Fibroblast of the conjunctiva (primary cell): ENCODE results near the gene MAST3.
A peak's percentile ranks its signal among the peaks of the same experiment; 100 is the strongest.

Experiments used
- DNase-seq: peaks from one replicate; pipeline ENCODE4 v3.0.0-alpha.2; 2010; ENCODE audit warnings: low read depth

Gene MAST3

DNA sequence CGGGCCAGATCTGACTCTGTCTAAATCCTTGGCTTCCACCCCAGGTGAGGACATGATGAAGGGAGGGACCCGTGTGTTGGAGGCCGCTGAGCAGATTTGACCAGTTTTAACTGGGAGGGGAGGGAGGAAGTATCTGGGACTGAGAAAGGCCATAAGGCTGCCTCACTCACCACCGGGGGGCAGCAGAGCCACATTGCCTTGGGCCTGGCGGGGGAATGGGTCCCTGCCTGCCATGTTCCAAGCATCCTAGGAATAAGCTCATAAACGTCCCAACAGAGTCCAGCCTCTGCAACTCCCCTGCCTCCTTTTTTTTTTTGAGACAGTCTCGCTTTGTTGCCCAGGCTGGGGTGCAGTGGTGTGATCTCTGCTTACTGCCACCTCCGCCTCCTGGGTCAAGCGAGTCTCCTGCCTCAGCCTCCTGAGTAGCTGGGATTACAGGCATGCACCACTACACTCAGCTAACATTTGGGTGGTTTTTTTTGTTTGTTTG, 15.5 kb downstream of the MAST3 start:
- DNase-seq: peak; percentile 70

GRCh38 chr19:18113827-18114226, 16.2 kb downstream of the MAST3 start:
- no peak for DNase-seq

DNA sequence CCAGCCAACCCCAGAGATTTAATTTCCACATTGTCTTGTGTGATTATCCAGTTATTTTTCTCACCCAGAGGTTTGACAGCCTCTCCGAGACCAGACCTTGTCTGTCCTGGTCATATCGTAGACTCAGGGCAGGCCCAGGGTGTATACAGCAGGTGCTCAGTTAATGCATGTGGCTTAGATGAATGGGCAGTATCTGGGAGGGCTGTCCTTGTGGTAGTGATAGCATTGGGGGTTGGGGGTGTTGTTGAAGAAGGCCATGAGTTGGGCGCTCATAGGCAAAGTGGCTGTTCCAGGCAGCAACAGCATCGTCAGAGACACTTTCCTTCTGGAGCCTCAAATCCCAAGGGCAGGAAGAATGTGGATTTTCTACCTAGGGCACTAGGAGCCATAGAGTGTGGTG, 16.9 kb downstream of the MAST3 start:
- DNase-seq: no peak

- no peak for DNase-seq
Measured at GRCh38 chr19:18117364-18117691, 19.8 kb downstream of the MAST3 start.

- DNase-seq: peak; percentile 55
Measured at GRCh38 chr19:18117692-18118378, 20.3 kb downstream of the MAST3 start.

DNA sequence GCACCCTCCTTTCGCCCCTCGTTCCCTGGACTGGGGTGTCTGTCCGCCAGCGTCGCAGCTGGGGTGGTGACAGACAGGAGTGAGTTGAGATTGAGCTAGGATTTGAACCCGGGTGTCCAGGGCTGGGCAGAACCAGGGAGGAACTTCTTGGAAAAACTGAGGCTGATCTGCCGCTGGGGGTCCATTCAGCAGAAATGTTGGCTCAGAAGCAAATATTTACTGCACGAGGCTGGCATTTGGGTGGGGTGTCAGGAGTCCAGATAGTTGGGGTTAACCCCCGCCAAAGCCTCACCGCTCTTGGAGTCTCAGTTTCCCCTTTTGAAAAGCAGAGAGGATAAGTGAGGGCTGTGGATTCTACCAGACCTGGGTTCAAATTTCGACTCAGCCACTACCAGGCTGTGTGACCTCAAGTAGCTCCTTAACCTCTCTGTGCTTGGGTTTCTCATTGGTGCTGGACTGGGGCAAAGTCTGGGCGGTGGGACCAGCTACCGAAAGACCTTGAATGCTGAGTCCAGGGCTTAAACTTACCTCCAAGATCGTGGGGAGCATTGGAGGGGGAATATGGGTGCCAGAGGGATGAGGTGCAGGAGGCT, 20.9 kb downstream of the MAST3 start:
- no peak for DNase-seq

GRCh38 chr19:18119013-18119716, 21.6 kb downstream of the MAST3 start:
- peak; percentile 17 for DNase-seq

GRCh38 chr19:18119717-18120105, 22.1 kb downstream of the MAST3 start:
- DNase-seq: no peak

DNA sequence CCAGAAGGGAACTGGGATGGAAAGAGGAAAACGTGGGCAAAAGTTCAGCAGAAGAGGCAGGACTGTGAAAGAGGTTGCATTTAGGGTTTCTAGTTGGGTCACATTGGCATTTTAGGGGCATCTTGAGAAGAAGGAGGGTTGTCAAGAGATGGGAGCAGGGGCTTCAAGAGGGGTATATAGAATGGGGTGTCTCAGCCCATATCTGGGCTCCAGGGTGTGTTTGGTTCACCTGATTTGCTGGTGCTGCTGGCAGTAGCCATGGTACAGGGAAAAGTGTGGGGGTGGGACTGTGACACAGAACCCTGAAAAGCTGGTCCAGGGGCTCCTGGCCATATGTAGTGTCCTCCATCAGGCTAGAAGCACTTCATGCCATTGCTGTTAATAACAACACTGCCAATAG, 22.5 kb downstream of the MAST3 start:
- DNase-seq: no peak

GRCh38 chr19:18121166-18121565, 23.6 kb downstream of the MAST3 start:
- no peak for DNase-seq

GRCh38 chr19:18122424-18122823, 24.8 kb downstream of the MAST3 start:
- DNase-seq: no peak

DNA sequence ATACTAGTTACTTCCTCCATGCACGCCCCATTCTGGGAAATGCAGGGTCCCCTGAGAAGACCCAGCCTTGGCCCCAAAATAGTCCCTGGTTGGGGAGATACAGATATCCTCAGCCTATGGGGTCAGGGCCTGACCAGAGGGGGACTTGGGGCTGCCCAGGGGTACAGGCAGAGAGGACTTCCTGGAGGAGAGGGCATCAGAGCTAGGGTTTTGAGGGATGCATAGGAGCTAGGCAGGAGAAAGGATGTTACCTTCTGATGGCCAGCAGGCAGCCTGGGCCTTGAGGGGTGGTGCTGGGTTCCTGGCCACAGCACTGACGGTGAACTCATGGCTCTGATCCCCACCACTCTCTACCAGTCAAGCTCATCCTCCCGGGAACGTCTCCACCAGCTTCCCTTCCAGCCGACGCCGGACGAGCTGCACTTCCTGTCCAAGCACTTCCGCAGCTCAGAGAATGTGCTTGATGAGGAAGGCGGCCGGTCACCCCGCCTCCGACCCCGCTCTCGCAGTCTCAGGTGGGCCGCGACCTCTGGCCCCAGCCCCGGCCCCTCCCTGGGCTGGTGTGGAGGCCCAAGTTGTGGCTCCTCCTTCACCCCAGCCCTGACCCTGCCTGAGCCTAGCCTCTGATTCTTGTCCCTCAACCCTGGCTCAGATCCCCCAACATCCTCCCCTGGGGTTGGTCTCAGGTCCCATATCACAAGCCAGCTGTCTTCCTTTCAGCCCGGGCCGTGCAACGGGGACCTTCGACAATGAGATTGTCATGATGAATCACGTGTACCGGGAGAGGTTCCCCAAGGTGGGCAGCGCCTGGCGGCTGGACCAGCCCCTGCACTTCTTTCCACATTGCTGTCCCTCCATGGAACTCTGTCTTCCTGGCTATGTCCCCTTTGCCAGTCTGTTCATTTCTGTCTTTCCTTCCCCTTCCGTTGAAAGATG, 25.6 kb downstream of the MAST3 start:
- no peak for DNase-seq

GRCh38 chr19:18123819-18124218, 26.2 kb downstream of the MAST3 start:
- DNase-seq: no peak

DNA sequence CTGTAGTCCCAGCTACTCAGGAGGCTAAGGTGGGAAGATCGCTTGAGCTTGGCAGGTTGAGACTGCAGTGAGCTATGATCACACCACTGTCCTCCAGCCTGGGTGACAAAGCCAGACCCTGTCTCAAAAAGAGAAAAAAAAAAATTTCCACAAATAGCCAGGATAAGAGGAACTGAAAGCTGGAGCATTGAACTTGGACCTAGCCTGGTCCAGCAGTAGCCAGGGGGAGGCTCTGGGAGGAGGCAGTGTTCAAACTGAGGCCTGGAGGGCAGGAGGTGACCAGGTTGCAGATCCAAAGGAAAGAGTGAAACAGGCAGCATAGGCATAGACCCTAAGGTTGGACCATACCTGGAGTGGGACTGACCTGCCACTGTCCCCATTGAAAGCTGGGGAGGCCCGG, 28.5 kb downstream of the MAST3 start:
- no peak for DNase-seq

GRCh38 chr19:18128044-18128443, 30.5 kb downstream of the MAST3 start:
- no peak for DNase-seq

GRCh38 chr19:18128805-18129204, 31.2 kb downstream of the MAST3 start:
- no peak for DNase-seq

DNA sequence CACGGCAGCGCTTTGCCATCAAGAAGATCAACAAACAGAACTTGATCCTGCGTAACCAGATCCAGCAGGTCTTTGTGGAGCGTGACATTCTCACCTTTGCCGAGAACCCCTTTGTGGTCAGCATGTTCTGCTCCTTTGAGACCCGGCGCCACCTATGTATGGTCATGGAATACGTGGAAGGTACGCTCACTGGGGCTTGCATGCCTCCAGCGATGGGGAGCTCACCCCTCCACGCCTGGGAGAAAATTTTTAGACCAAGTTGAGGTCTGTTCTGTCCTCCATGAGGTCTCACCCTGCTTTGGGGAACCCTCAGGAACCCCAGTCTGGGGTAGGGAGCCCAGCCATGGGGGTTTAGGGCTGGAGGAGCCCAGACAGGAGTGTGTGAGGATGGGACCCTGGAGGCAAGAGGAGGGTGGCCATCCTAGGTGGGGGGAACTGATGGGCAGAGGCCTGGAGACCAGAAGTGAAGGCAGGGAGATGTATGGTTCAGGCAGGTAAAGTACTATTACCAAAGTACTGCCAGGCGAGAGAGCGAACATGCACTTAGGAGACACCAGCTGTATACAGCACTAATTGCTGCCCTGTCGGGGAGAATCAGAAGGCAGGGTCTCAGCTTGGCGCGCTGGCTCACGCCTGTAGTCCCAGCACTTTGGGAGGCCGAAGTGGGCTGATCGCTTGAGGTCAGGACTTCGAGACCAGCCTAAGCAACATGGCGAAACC, 33.1 kb downstream of the MAST3 start:
- no peak for DNase-seq

DNA sequence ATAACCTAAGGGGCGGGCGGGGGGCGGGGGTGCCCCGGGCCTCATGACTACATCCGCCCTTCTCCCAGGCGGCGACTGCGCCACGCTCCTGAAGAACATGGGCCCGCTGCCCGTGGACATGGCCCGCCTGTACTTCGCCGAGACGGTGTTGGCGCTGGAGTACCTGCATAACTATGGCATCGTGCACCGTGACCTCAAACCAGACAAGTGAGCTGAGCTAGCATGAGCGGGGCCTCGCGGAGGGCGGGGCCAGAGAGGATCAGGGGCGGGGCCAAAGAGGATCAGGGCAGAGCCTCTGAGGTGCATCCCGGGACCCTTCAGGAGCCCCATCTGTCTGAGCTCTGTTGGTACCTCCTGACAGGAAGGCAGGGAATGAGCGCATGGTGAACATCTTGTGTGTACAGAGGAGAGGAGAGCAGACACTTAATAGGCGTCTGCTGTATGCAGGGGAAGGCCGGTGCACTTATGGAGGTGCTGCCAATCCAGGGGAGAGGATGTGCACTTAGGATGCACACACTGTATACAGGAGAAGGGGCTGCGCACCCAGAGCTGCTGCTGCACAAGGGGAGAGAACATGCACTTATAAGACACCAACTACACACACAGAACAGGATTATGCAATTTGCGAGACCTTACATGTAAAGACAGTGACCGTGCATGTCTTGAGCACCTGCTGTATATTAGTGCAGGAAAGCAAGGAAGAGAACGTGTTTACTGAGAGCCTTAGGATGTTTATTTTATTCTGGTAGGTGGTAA, 34.4 kb downstream of the MAST3 start:
- DNase-seq: no peak

GRCh38 chr19:18135712-18136584, 38.4 kb downstream of the MAST3 start:
- DNase-seq: no peak

DNA sequence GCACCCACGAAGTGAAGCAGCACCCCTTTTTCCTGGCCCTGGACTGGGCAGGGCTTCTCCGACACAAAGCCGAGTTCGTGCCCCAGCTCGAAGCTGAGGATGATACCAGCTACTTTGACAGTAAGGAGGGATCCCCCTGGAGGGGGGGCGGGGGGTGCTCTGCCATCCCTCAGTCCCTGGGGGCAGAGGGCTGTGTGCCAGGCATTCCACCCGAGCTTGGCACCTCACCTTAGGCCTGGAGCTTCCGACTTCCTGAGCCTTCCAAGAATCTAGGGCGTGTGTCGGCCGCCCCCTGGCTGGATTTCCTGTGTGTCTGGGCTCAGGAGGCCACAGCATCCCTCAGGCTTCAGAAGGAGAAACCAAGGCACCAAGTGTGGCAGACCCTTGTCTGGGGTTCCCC, 39.7 kb downstream of the MAST3 start:
- no peak for DNase-seq
